HepG2 (cell line): ENCODE results near the gene TNFSF12. TPM values are rescaled to one million over a fixed set of nuclear protein-coding genes. Genes with fewer than 3 reads are reported as not detected.
A peak's percentile ranks its signal among the peaks of the same experiment; 100 is the strongest.

Experiments used
- ATF7-NPFF ChIP-seq: sonication (generic); formaldehyde crosslinking; IDR thresholded peaks from 2 replicates; pipeline ENCODE4 v1.8.1; 2023; ENCODE audit warnings: mild to moderate bottlenecking, low read depth, missing genetic modification reagents, moderate library complexity
- GTF2F1 ChIP-seq: fragments of 150-350 bp; IDR thresholded peaks from 2 replicates; pipeline ENCODE4 v1.6.1; 2014; ENCODE audit warnings: low read length
- KLF6 ChIP-seq: IDR thresholded peaks from 2 replicates; pipeline ENCODE4 v1.8.0; 2016; ENCODE audit warnings: missing biosample characterization, missing genetic modification reagents
- MTA3 ChIP-seq: sonication (generic); formaldehyde crosslinking; IDR thresholded peaks from 2 replicates; pipeline ENCODE4 v1.4.0; 2020; ENCODE audit warnings: missing genetic modification reagents
- NBN ChIP-seq: fragments of 450-650 bp; conservative IDR thresholded peaks from 2 replicates; pipeline ENCODE4 v1.6.1; 2017
- POLR2A ChIP-seq, 2 experiments: IDR thresholded peaks; 2 replicates each; pipeline ENCODE4 v1.6.1; 2011; ENCODE audit warnings: low read depth in 2 of 2, low read length in 2 of 2, mild to moderate bottlenecking in 1 of 2, moderate library complexity in 1 of 2; ENCODE audit not compliant: insufficient read depth in 1 of 2
- SALL2 ChIP-seq: sonication (generic); formaldehyde crosslinking; IDR thresholded peaks from 2 replicates; pipeline ENCODE4 v1.8.1; 2023; ENCODE audit warnings: mild to moderate bottlenecking, missing genetic modification reagents, inconsistent platforms
- SCMH1 ChIP-seq: sonication (generic); formaldehyde crosslinking; IDR thresholded peaks from 2 replicates; pipeline ENCODE4 v1.9.0; 2021; ENCODE audit warnings: missing genetic modification reagents, mild to moderate bottlenecking, borderline replicate concordance
- SMC3 ChIP-seq: IDR thresholded peaks from 2 replicates; pipeline ENCODE4 v1.6.1; 2011; ENCODE audit warnings: low read length, improper control_type of control experiment
- TBP ChIP-seq: sonication (generic); formaldehyde crosslinking; IDR thresholded peaks from 2 replicates; pipeline ENCODE4 v1.5.0; 2020; ENCODE audit warnings: missing genetic modification reagents
- ZFY ChIP-seq: sonication (generic); formaldehyde crosslinking; IDR thresholded peaks from 2 replicates; pipeline ENCODE4 v1.4.0; 2020; ENCODE audit warnings: missing genetic modification reagents
- ZNF329 ChIP-seq: sonication (generic); formaldehyde crosslinking; IDR thresholded peaks from 2 replicates; pipeline ENCODE4 v1.9.0; 2021; ENCODE audit warnings: low read depth, mild to moderate bottlenecking, missing genetic modification reagents
- ZNF350 ChIP-seq: sonication (generic); formaldehyde crosslinking; IDR thresholded peaks from 2 replicates; pipeline ENCODE4 v1.4.0; 2020; ENCODE audit warnings: mild to moderate bottlenecking, low read depth, missing genetic modification reagents, borderline replicate concordance
- ZNF768 ChIP-seq: sonication (generic); formaldehyde crosslinking; IDR thresholded peaks from 2 replicates; pipeline ENCODE4 v1.4.0; 2020; ENCODE audit warnings: missing genetic modification reagents
- ZNF816 ChIP-seq: sonication (generic); formaldehyde crosslinking; IDR thresholded peaks from 2 replicates; pipeline ENCODE4 v1.8.0; 2022; ENCODE audit warnings: missing genetic modification reagents, mild to moderate bottlenecking, borderline replicate concordance
- ZNF850 ChIP-seq: sonication (generic); formaldehyde crosslinking; conservative IDR thresholded peaks from 2 replicates; pipeline ENCODE4 v1.9.0; 2021; ENCODE audit warnings: mild to moderate bottlenecking, missing genetic modification reagents
- polyA plus RNA-seq, 8 experiments: library from polyadenylated mRNA; depleted of rRNA in 3 of 8; stranded (reverse) in 7 of 8; unstranded in 1 of 8; fragments of >200 nt; fragmentation: Illumina TruSeq in 4 of 8; extraction: Trizol in 4 of 8; gene quantifications; 2 replicates each; pipeline versions ENCODE4 v1.2.1 to v1.2.3, GENCODE V29; 2011 to 2016; ENCODE audit warnings: low read depth in 4 of 8, missing spikeins in 1 of 8, mixed read lengths in 1 of 8; ENCODE audit not compliant: insufficient read depth in 1 of 8
- total RNA-seq, 5 experiments: library from RNA; depleted of rRNA; stranded (reverse); fragments of >200 nt; fragmentation: Illumina TruSeq; extraction: Trizol; gene quantifications; 2 replicates each; pipeline ENCODE4 v1.2.3, GENCODE V29; 2016; ENCODE audit warnings: low read depth in 1 of 5
- TF ChIP-seq, protein P1 (sequence below), 2 experiments: sonication (generic) in 1 of 2; formaldehyde crosslinking in 1 of 2; IDR thresholded peaks; 2 replicates each; pipeline versions ENCODE4 v1.4.0 to v1.6.1; 2018 to 2020; ENCODE audit warnings: missing genetic modification reagents in 2 of 2, borderline replicate concordance in 1 of 2, low read depth in 1 of 2, mild to moderate bottlenecking in 1 of 2, missing biosample characterization in 1 of 2
- TF ChIP-seq, protein P2 (sequence below): IDR thresholded peaks from 2 replicates; pipeline ENCODE4 v1.6.1; 2016
- TF ChIP-seq, protein P3 (sequence below): sonication (generic); formaldehyde crosslinking; IDR thresholded peaks from 2 replicates; pipeline ENCODE4 v1.5.0; 2020; ENCODE audit warnings: missing genetic modification reagents
- TF ChIP-seq, protein P4 (sequence below): sonication (generic); formaldehyde crosslinking; IDR thresholded peaks from 2 replicates; pipeline ENCODE4 v1.8.1; 2023; ENCODE audit warnings: mild to moderate bottlenecking, missing genetic modification reagents
- TF ChIP-seq, protein P5 (sequence below): sonication (generic); formaldehyde crosslinking; IDR thresholded peaks from 2 replicates; pipeline ENCODE4 v1.5.1; 2020; ENCODE audit warnings: mild to moderate bottlenecking, missing genetic modification reagents, borderline replicate concordance

The TNFSF12 gene
- total and polyA plus RNA-seq, 2 of the 13 experiments (the other 11 are each of a cell fraction or from before 2014, with no cell fraction given) = 0.93 to 7.2 TPM

DNA sequence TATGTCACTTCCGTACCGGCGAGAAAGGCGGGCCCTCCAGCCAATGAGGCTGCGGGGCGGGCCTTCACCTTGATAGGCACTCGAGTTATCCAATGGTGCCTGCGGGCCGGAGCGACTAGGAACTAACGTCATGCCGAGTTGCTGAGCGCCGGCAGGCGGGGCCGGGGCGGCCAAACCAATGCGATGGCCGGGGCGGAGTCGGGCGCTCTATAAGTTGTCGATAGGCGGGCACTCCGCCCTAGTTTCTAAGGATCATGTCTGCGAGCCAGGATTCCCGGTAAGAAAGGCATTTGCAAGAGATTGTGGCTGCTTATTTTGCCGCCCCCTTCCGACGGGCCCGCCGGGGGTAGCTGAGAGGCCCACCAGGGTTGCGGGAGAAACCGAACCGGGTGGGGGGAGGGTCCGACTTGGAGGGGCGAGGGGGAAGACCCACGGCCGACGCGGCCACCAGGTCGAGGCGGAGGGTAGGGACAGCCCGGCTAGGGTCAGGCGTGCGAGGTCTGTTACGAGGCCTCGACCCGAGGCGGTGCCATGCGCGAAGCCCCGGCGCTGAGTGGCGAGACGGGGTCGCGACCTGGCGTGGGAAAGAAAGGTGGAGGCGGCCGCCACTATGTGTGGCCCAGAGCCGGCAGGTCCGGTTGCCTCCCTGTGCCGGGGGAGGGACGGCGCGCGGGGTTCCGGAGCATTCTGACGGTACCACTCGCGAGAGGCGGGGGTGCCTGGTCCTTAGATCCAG lies 23.9 kb downstream of the TNFSF12 start (continued):
- TF ChIP-seq ZNF816 (CRISPR knock-in tag) (no peak; the same call in 1 of the 2 replicates), ZFY (CRISPR knock-in tag) (no peak; the same call in none of the 2 replicates), ZNF350 (CRISPR knock-in tag) (peak; percentile 96; the same call in 1 of the 2 replicates), ZNF329 (CRISPR knock-in tag) (peak; percentile 68; the same call in 1 of the 2 replicates), GTF2F1 (peak; percentile 92), ATF7-NPFF (no peak; the same call in 1 of the 2 replicates), ZNF850 (CRISPR knock-in tag) (no peak), POLR2A (IDR thresholded peaks at IDR 0.05; ENCODE audit: insufficient read depth in 1 of 2, low read depth in 2 of 2, low read length in 2 of 2) (peak; percentile 96 to 98), SMC3 (no peak), ZNF768 (CRISPR knock-in tag) (peak; percentile 41; the same call in 1 of the 2 replicates), TBP (CRISPR knock-in tag) (no peak), SALL2 (CRISPR knock-in tag) (0 out of 2 replicates have a peak, but pooled peaks have one; percentile 19), MTA3 (no peak), SCMH1 (no peak), KLF6 (CRISPR knock-in tag) (peak; percentile 47), NBN (no peak)
- TF ChIP-seq, protein P1, sequence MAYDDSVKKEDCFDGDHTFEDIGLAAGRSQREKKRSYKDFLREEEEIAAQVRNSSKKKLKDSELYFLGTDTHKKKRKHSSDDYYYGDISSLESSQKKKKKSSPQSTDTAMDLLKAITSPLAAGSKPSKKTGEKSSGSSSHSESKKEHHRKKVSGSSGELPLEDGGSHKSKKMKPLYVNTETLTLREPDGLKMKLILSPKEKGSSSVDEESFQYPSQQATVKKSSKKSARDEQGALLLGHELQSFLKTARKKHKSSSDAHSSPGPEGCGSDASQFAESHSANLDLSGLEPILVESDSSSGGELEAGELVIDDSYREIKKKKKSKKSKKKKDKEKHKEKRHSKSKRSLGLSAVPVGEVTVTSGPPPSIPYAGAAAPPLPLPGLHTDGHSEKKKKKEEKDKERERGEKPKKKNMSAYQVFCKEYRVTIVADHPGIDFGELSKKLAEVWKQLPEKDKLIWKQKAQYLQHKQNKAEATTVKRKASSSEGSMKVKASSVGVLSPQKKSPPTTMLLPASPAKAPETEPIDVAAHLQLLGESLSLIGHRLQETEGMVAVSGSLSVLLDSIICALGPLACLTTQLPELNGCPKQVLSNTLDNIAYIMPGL (CRISPR knock-in tag; IDR thresholded peaks at IDR 0.05; ENCODE audit: borderline replicate concordance in 1 of 2, low read depth in 1 of 2) = no peak
- TF ChIP-seq, protein P2, sequence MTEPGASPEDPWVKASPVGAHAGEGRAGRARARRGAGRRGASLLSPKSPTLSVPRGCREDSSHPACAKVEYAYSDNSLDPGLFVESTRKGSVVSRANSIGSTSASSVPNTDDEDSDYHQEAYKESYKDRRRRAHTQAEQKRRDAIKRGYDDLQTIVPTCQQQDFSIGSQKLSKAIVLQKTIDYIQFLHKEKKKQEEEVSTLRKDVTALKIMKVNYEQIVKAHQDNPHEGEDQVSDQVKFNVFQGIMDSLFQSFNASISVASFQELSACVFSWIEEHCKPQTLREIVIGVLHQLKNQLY = no peak
- TF ChIP-seq, protein P3, sequence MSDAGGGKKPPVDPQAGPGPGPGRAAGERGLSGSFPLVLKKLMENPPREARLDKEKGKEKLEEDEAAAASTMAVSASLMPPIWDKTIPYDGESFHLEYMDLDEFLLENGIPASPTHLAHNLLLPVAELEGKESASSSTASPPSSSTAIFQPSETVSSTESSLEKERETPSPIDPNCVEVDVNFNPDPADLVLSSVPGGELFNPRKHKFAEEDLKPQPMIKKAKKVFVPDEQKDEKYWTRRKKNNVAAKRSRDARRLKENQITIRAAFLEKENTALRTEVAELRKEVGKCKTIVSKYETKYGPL (CRISPR knock-in tag) = no peak
- TF ChIP-seq, protein P4, sequence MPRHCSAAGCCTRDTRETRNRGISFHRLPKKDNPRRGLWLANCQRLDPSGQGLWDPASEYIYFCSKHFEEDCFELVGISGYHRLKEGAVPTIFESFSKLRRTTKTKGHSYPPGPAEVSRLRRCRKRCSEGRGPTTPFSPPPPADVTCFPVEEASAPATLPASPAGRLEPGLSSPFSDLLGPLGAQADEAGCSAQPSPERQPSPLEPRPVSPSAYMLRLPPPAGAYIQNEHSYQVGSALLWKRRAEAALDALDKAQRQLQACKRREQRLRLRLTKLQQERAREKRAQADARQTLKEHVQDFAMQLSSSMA (CRISPR knock-in tag) = 0 out of 2 replicates have a peak, but pooled peaks have one; percentile 65
- TF ChIP-seq, protein P5, sequence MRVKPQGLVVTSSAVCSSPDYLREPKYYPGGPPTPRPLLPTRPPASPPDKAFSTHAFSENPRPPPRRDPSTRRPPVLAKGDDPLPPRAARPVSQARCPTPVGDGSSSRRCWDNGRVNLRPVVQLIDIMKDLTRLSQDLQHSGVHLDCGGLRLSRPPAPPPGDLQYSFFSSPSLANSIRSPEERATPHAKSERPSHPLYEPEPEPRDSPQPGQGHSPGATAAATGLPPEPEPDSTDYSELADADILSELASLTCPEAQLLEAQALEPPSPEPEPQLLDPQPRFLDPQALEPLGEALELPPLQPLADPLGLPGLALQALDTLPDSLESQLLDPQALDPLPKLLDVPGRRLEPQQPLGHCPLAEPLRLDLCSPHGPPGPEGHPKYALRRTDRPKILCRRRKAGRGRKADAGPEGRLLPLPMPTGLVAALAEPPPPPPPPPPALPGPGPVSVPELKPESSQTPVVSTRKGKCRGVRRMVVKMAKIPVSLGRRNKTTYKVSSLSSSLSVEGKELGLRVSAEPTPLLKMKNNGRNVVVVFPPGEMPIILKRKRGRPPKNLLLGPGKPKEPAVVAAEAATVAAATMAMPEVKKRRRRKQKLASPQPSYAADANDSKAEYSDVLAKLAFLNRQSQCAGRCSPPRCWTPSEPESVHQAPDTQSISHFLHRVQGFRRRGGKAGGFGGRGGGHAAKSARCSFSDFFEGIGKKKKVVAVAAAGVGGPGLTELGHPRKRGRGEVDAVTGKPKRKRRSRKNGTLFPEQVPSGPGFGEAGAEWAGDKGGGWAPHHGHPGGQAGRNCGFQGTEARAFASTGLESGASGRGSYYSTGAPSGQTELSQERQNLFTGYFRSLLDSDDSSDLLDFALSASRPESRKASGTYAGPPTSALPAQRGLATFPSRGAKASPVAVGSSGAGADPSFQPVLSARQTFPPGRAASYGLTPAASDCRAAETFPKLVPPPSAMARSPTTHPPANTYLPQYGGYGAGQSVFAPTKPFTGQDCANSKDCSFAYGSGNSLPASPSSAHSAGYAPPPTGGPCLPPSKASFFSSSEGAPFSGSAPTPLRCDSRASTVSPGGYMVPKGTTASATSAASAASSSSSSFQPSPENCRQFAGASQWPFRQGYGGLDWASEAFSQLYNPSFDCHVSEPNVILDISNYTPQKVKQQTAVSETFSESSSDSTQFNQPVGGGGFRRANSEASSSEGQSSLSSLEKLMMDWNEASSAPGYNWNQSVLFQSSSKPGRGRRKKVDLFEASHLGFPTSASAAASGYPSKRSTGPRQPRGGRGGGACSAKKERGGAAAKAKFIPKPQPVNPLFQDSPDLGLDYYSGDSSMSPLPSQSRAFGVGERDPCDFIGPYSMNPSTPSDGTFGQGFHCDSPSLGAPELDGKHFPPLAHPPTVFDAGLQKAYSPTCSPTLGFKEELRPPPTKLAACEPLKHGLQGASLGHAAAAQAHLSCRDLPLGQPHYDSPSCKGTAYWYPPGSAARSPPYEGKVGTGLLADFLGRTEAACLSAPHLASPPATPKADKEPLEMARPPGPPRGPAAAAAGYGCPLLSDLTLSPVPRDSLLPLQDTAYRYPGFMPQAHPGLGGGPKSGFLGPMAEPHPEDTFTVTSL (CRISPR knock-in tag) = no peak
